ENCODE data around the gene ZDHHC7. TPM values are rescaled to one million over a fixed set of nuclear protein-coding genes. Genes with fewer than 3 reads are reported as not detected.
A peak's percentile ranks its signal among the peaks of the same experiment; 100 is the strongest.

Gene ZDHHC7
- polyA plus RNA-seq, 2 of the 4 experiments (the other 2 are of a cell fraction): 42.3 to 58.0 TPM

GRCh38 chr16:85002099-85002541 is 9.2 kb downstream of the ZDHHC7 start:
- H3K4me3 ChIP-seq: no peak overlapping the region
- FAIRE-seq: no peak

GRCh38 chr16:84999857-85000480 is 11.4 kb downstream of the ZDHHC7 start:
- 82% methylated on average over 11 of the region's 11 CpGs for WGBS (ENCODE audit: missing lambda C conversion rate)

More at GRCh38 chr16:85002099-85002541, 9.2 kb downstream of the ZDHHC7 start:
- 73% methylated on average over 10 of the region's 10 CpGs for WGBS (ENCODE audit: missing lambda C conversion rate)
- Histone ChIP-seq H3K4me2 (peak overlapping the region; percentile 76), H3K27ac (peak overlapping the region; percentile 79 to 90), H3K4me1 (peaks cover 90% of the 10 kb centered on the region), H3K9me3 (no peaks in the 10 kb centered on the region)
- no peak for ATAC-seq
- ChIA-PET POLR2A (no interaction called here), CTCF (interaction anchor here (0.7 to 1.5 kb wide), 3 partner anchors 19 to 235 kb away, joined by 3 read pairs; no protein-coding TSS in a partner anchor)
- DNase-seq (ENCODE audit: low read depth in 1 of 2, low spot score in 1 of 2): no peak
- TF ChIP-seq EP300 (IDR thresholded peaks at IDR 0.05) (no peak), MAX (IDR thresholded peaks at IDR 0.05) (no peak), HOXB5 (CRISPR knock-in tag; IDR thresholded peaks at IDR 0.05) (no peak), SREBF2 (IDR thresholded peaks at IDR 0.05) (no peak), FOXS1 (CRISPR knock-in tag; IDR thresholded peaks at IDR 0.05) (no peak), BCL3 (IDR thresholded peaks at IDR 0.05) (no peak), USF2 (IDR thresholded peaks at IDR 0.05) (no peak), FOSB (CRISPR knock-in tag; IDR thresholded peaks at IDR 0.05) (no peak), MAZ (IDR thresholded peaks at IDR 0.05; ENCODE audit: borderline replicate concordance, low read depth, low read length) (no peak), EHF (CRISPR knock-in tag; IDR thresholded peaks at IDR 0.05) (no peak), ZC3H11A (IDR thresholded peaks at IDR 0.05) (no peak)

GRCh38 chr16:84999200-84999599 is 12.1 kb downstream of the ZDHHC7 start:
- H3K4me1 ChIP-seq: peaks cover 88% of the 10 kb centered on the region
- DNase-seq (ENCODE audit: low read depth in 1 of 2, low spot score in 1 of 2) (peak in 1 of 2 experiments; percentile 57), ATAC-seq (no peak), FAIRE-seq (no peak)
- POLR2A ChIA-PET: no interaction called here
- CTCF ChIA-PET: interaction anchor here (0.9 to 1.6 kb wide), 6 partner anchors 8 to 116 kb away, joined by 3 to 6 read pairs (median 4); no protein-coding TSS in a partner anchor
- peak overlapping the region; percentile 79 to 90 for H3K27ac ChIP-seq
- TF ChIP-seq CTCF (IDR thresholded peaks at IDR 0.05): no peak
- TF ChIP-seq HOXA7 (CRISPR knock-in tag; IDR thresholded peaks at IDR 0.05): no peak
- TF ChIP-seq FOSL2 (IDR thresholded peaks at IDR 0.05): peak; percentile 55; the same call in 1 of the 2 replicates
- peak; percentile 82 for TF ChIP-seq FOSL2 (CRISPR knock-in tag; IDR thresholded peaks at IDR 0.05)
- TF ChIP-seq ELK1 (IDR thresholded peaks at IDR 0.05; ENCODE audit: low read depth, low read length): no peak
- TF ChIP-seq GATA3 (IDR thresholded peaks at IDR 0.05; ENCODE audit: borderline replicate concordance): peak; percentile 64; the same call in 1 of the 2 replicates
- no peak for TF ChIP-seq KDM5A (IDR thresholded peaks at IDR 0.05)
- TF ChIP-seq FOXS1 (CRISPR knock-in tag; IDR thresholded peaks at IDR 0.05): no peak
- peak; percentile 28 to 62; a peak in 1 of 5 replicates for TF ChIP-seq JUN (IDR thresholded peaks at IDR 0.05)
- no peak for TF ChIP-seq BCL3 (IDR thresholded peaks at IDR 0.05)
- no peak for TF ChIP-seq ZC3H11A (IDR thresholded peaks at IDR 0.05)
- TF ChIP-seq TP53 (CRISPR knock-in tag; IDR thresholded peaks at IDR 0.05): no peak
- TF ChIP-seq CBX8 (IDR thresholded peaks at IDR 0.05): no peak
- TF ChIP-seq RARB (CRISPR knock-in tag; IDR thresholded peaks at IDR 0.05): no peak
- peak; percentile 79 for TF ChIP-seq JUNB (IDR thresholded peaks at IDR 0.05)
- no peak for TF ChIP-seq KDM1A (IDR thresholded peaks at IDR 0.05; ENCODE audit: low read depth)
- peak overlapping the region; percentile 76 for H3K4me2 ChIP-seq
- WGBS (ENCODE audit: missing lambda C conversion rate): 1% methylated on average over 3 of the region's 3 CpGs
- peak overlapping the region; percentile 7; the same call in 1 of the 3 replicates for H3K4me3 ChIP-seq
- H3K9me3 ChIP-seq: no peaks in the 10 kb centered on the region

More at GRCh38 chr16:84999857-85000480, 11.4 kb downstream of the ZDHHC7 start:
- ChIA-PET POLR2A (no interaction called here), CTCF (interaction anchor here (1.0 to 1.4 kb wide), 4 partner anchors 11 to 115 kb away, joined by 3 to 6 read pairs (median 3); partner anchors contain the start of gene ZDHHC7)
- no peaks in the 10 kb centered on the region for H3K9me3 ChIP-seq
- TF ChIP-seq TFCP2L1 (CRISPR knock-in tag; IDR thresholded peaks at IDR 0.05): no peak
- no peak for TF ChIP-seq POLR2A (IDR thresholded peaks at IDR 0.05; ENCODE audit: low read length)
- TF ChIP-seq HOXB5 (CRISPR knock-in tag; IDR thresholded peaks at IDR 0.05): no peak
- TF ChIP-seq KDM5A (IDR thresholded peaks at IDR 0.05): no peak
- TF ChIP-seq MAFK (IDR thresholded peaks at IDR 0.05; ENCODE audit: partially characterized antibody): no peak
- TF ChIP-seq JUNB (IDR thresholded peaks at IDR 0.05): no peak
- no peak for TF ChIP-seq ZSCAN20 (CRISPR knock-in tag; IDR thresholded peaks at IDR 0.05)
- TF ChIP-seq NR3C1 (IDR thresholded peaks at IDR 0.05): no peak
- no peak for TF ChIP-seq ESRRA (IDR thresholded peaks at IDR 0.05; ENCODE audit: borderline replicate concordance, low read length)
- no peak for TF ChIP-seq FOXS1 (CRISPR knock-in tag; IDR thresholded peaks at IDR 0.05)
- no peak for TF ChIP-seq HOXB13 (CRISPR knock-in tag; IDR thresholded peaks at IDR 0.05; ENCODE audit: low read depth)
- TF ChIP-seq FOSB (CRISPR knock-in tag; IDR thresholded peaks at IDR 0.05): no peak
- TF ChIP-seq HOXA7 (CRISPR knock-in tag; IDR thresholded peaks at IDR 0.05): no peak
- no peak for TF ChIP-seq EHMT2 (IDR thresholded peaks at IDR 0.05; ENCODE audit: low read depth)
- no peak for DNase-seq (ENCODE audit: low read depth in 1 of 2, low spot score in 1 of 2)
- ATAC-seq: no peak
- FAIRE-seq: no peak
- peaks cover 92% of the 10 kb centered on the region for H3K4me1 ChIP-seq
- peak overlapping the region; percentile 79 to 90 for H3K27ac ChIP-seq
- H3K4me2 ChIP-seq: peak overlapping the region; percentile 76
- H3K4me3 ChIP-seq: peak overlapping the region; percentile 7; the same call in 1 of the 3 replicates
